Cardiac muscle cell (in vitro differentiated cells and primary cell): Measurements from ENCODE around the gene GABBR1. TPM values are rescaled to one million over a fixed set of nuclear protein-coding genes. Genes with fewer than 3 reads are reported as not detected.

Experiments used
- DNase-seq, 2 donors: peaks; one replicate each; pipeline versions ENCODE4 v3.0.0 to v3.0.0-alpha.2; 2010 to 2017; ENCODE audit warnings: low read depth in 1 of 2, low spot score in 1 of 2
- H3K27ac ChIP-seq: fragments of 200-600 bp; sonication (generic); 2 replicates; pipeline ENCODE4 v1.5.1; 2016
- H3K27me3 ChIP-seq: fragments of 200-600 bp; sonication (generic); 2 replicates; pipeline ENCODE4 v1.6.0; 2016; ENCODE audit warnings: control low read depth
- H3K36me3 ChIP-seq: fragments of 200-600 bp; sonication (generic); 2 replicates; pipeline ENCODE4 v1.5.1; 2016; ENCODE audit warnings: control low read depth
- H3K4me1 ChIP-seq: fragments of 200-600 bp; sonication (generic); 2 replicates; pipeline ENCODE4 v1.8.1; 2017; ENCODE audit warnings: low read depth, mild to moderate bottlenecking, mixed run types
- H3K4me3 ChIP-seq: fragments of 200-600 bp; sonication (generic); 2 replicates; pipeline ENCODE4 v1.5.1; 2016; ENCODE audit warnings: mild to moderate bottlenecking
- H3K9me3 ChIP-seq: fragments of 200-600 bp; sonication (generic); 2 replicates; pipeline ENCODE4 v1.5.1; 2017; ENCODE audit warnings: low read depth, mild to moderate bottlenecking, control low read depth
- CTCF ChIP-seq: IDR thresholded peaks from 2 replicates; pipeline ENCODE4 v1.5.1; 2012; ENCODE audit warnings: low read depth, mild to moderate bottlenecking, low read length
- polyA plus RNA-seq: library from polyadenylated mRNA; unstranded; fragments of >200 nt; fragmentation: Nextera tagmentation; extraction: Ambion mirVana; gene quantifications from 2 replicates; pipeline ENCODE4 v1.2.1, GENCODE V29; 2016
- total RNA-seq: library from RNA; depleted of rRNA; stranded (reverse); fragments of >200 nt; gene quantifications from 2 replicates; pipeline ENCODE4 v1.2.3, GENCODE V29; 2016

GABBR1 gene
- total and polyA plus RNA-seq, 2 experiments from 2014 or later = 67.0 to 101 TPM

GRCh38 chr6:29629571-29629970 is 3.4 kb downstream of the GABBR1 start:
- no peaks in the 10 kb centered on the region for H3K36me3 ChIP-seq
- no peaks in the 10 kb centered on the region for H3K27me3 ChIP-seq
- no peaks in the 10 kb centered on the region for H3K9me3 ChIP-seq
- H3K4me3 ChIP-seq = no peak overlapping the region
- no peaks in the 10 kb centered on the region for H3K4me1 ChIP-seq
- no peak overlapping the region for H3K27ac ChIP-seq
- TF ChIP-seq CTCF = no peak
- DNase-seq = no peak

GRCh38 chr6:29628419-29629281 is 4.3 kb downstream of the GABBR1 start:
- Histone ChIP-seq H3K9me3 (no peaks in the 10 kb centered on the region), H3K36me3 (peaks cover 3% of the 10 kb centered on the region), H3K27ac (peak overlapping the region; percentile 46), H3K27me3 (no peaks in the 10 kb centered on the region), H3K4me1 (no peaks in the 10 kb centered on the region), H3K4me3 (peak overlapping the region; percentile 57)
- peak; percentile 59 for TF ChIP-seq CTCF
- peak; percentile 84 to 91 for DNase-seq

- Histone ChIP-seq H3K36me3 (peaks cover 11% of the 10 kb centered on the region), H3K9me3 (no peaks in the 10 kb centered on the region), H3K4me1 (no peaks in the 10 kb centered on the region), H3K4me3 (peak overlapping the region; percentile 57), H3K27me3 (no peaks in the 10 kb centered on the region), H3K27ac (peak overlapping the region; percentile 46)
- peak; percentile 85 to 95 for DNase-seq
- TF ChIP-seq CTCF = no peak
Measured at GRCh38 chr6:29627755-29628418, 5.1 kb downstream of the GABBR1 start.

GRCh38 chr6:29626948-29627754 is 5.8 kb downstream of the GABBR1 start:
- peak; percentile 10 to 20 for DNase-seq
- no peak overlapping the region for H3K27ac ChIP-seq

More at GRCh38 chr6:29626948-29627754, 5.8 kb downstream of the GABBR1 start:
- Histone ChIP-seq H3K36me3 (peaks cover 15% of the 10 kb centered on the region), H3K4me1 (no peaks in the 10 kb centered on the region), H3K4me3 (peak overlapping the region; percentile 57), H3K9me3 (no peaks in the 10 kb centered on the region), H3K27me3 (no peaks in the 10 kb centered on the region)
- TF ChIP-seq CTCF = no peak
